SK-N-SH (cell line): ENCODE data around the gene MUCL1. TPM values are rescaled to one million over a fixed set of nuclear protein-coding genes. Genes with fewer than 3 reads are reported as not detected.

Experiments
- CTCF ChIA-PET: fragments of 300-600, 350-600 bp; formaldehyde crosslinking; extraction: SDS; loops from one replicate; lab custom pipeline; 2021; lab: Yijun Ruan, JAX
- POLR2A ChIA-PET: fragments of 350-600 bp; sonication (Branson Sonifier 250); formaldehyde crosslinking; extraction: SDS; loops from one replicate; lab custom pipeline; 2020; ENCODE audit warnings: antibody characterized with exemption, inconsistent platforms; lab: Yijun Ruan, JAX
- DNase-seq: peaks from one replicate; pipeline ENCODE4 v3.0.0; 2012
- H2AFZ ChIP-seq: fragments of 200-600 bp; sonication (generic); 2 replicates; pipeline ENCODE4 v1.8.1; 2016; ENCODE audit warnings: antibody characterized with exemption, mild to moderate bottlenecking, low read depth
- H3F3A ChIP-seq: fragments of 200-600 bp; sonication (generic); replicated peaks from 2 replicates; pipeline ENCODE3; 2016; ENCODE audit warnings: antibody characterized with exemption, mild to moderate bottlenecking; ENCODE audit not compliant: insufficient read depth
- H3K27ac ChIP-seq, 2 experiments: fragments of 200-500 bp in 1 of 2; fragments of 200-600 bp in 1 of 2; sonication (Bioruptor generic) in 1 of 2; sonication (generic), shearing (Covaris generic) in 1 of 2; 2 replicates each; pipeline versions ENCODE4 v1.5.1 to v1.6.1; 2014 to 2016; ENCODE audit warnings: low read depth in 2 of 2, inconsistent platforms in 1 of 2, low read length in 1 of 2, mild to moderate bottlenecking in 1 of 2, mixed read lengths in 1 of 2
- H3K27me3 ChIP-seq: fragments of 200-600 bp; sonication (generic), shearing (Covaris generic); 2 replicates; pipeline ENCODE4 v1.6.1; 2016; ENCODE audit warnings: mixed run types; ENCODE audit not compliant: insufficient read depth
- H3K36me3 ChIP-seq, 2 experiments: fragments of 200-500 bp in 1 of 2; fragments of 200-600 bp in 1 of 2; sonication (Bioruptor generic) in 1 of 2; sonication (generic) in 1 of 2; replicated peaks in 1 of 2; 2 replicates each; pipeline versions ENCODE3 to v1.5.1; 2014 to 2016; ENCODE audit warnings: low read length in 1 of 2, mild to moderate bottlenecking in 1 of 2; ENCODE audit not compliant: insufficient read depth in 2 of 2, control insufficient read depth in 1 of 2
- H3K4me1 ChIP-seq, 2 experiments: fragments of 200-500 bp in 1 of 2; fragments of 200-600 bp in 1 of 2; sonication (Bioruptor generic) in 1 of 2; sonication (generic), shearing (Covaris generic) in 1 of 2; 2 replicates each; pipeline versions ENCODE4 v1.5.1 to v1.6.1; 2014 to 2016; ENCODE audit warnings: low read depth in 1 of 2, low read length in 1 of 2, mixed run types in 1 of 2; ENCODE audit not compliant: insufficient read depth in 2 of 2, control insufficient read depth in 1 of 2
- H3K4me2 ChIP-seq: fragments of 200-600 bp; sonication (generic), shearing (Covaris generic); 2 replicates; pipeline ENCODE4 v1.6.1; 2017; ENCODE audit warnings: mixed run types
- H3K4me3 ChIP-seq, 2 experiments: fragments of 200-500 bp in 1 of 2; fragments of 200-600 bp in 1 of 2; sonication (Bioruptor generic) in 1 of 2; sonication (generic), shearing (Covaris generic) in 1 of 2; 2 replicates each; pipeline versions ENCODE4 v1.5.1 to v1.8.1; 2014 to 2016; ENCODE audit warnings: low read depth in 2 of 2, inconsistent platforms in 1 of 2, low read length in 1 of 2, mild to moderate bottlenecking in 1 of 2, mixed read lengths in 1 of 2, moderate library complexity in 1 of 2
- H3K79me2 ChIP-seq: fragments of 200-600 bp; sonication (generic); 2 replicates; pipeline ENCODE4 v1.8.1; 2017; ENCODE audit warnings: mild to moderate bottlenecking; ENCODE audit not compliant: insufficient read depth
- H3K9ac ChIP-seq: fragments of 200-600 bp; sonication (generic); 2 replicates; pipeline ENCODE4 v1.6.1; 2017; ENCODE audit warnings: mixed run types
- H3K9me2 ChIP-seq: fragments of 200-600 bp; sonication (generic); 2 replicates; pipeline ENCODE4 v1.6.1; 2017; ENCODE audit warnings: mixed run types
- H3K9me3 ChIP-seq: fragments of 200-600 bp; sonication (generic); 2 replicates; pipeline ENCODE4 v1.6.1; 2017; ENCODE audit warnings: mixed run types, mild to moderate bottlenecking, moderate library complexity
- H4K20me1 ChIP-seq: fragments of 200-600 bp; sonication (generic); 2 replicates; pipeline ENCODE4 v1.6.1; 2017; ENCODE audit warnings: mild to moderate bottlenecking, mixed run types; ENCODE audit not compliant: insufficient read depth
- CHD2 ChIP-seq: fragments of 150-350 bp; IDR thresholded peaks from 2 replicates; pipeline ENCODE4 v1.6.1; 2018; ENCODE audit warnings: low read length; ENCODE audit not compliant: partially characterized antibody
- FOSL2 ChIP-seq: IDR thresholded peaks from 2 replicates; pipeline ENCODE4 v1.4.0; 2012; ENCODE audit warnings: low read depth, mild to moderate bottlenecking, moderate library complexity, borderline replicate concordance
- FOXJ3 ChIP-seq: sonication (generic); formaldehyde crosslinking; IDR thresholded peaks from 2 replicates; pipeline ENCODE4 v1.5.1; 2020; ENCODE audit warnings: mild to moderate bottlenecking, missing genetic modification reagents
- FOXM1 ChIP-seq: IDR thresholded peaks from 2 replicates; pipeline ENCODE4 v1.4.0; 2012; ENCODE audit warnings: low read depth, mild to moderate bottlenecking
- GABPA ChIP-seq: IDR thresholded peaks from 2 replicates; pipeline ENCODE4 v1.4.0; 2012; ENCODE audit warnings: low read depth, mild to moderate bottlenecking
- MEF2A ChIP-seq: IDR thresholded peaks from 2 replicates; pipeline ENCODE4 v1.4.0; 2012; ENCODE audit warnings: low read depth, borderline replicate concordance
- NRF1 ChIP-seq: IDR thresholded peaks from 2 replicates; pipeline ENCODE4 v1.6.1; 2012; ENCODE audit warnings: low read depth, mild to moderate bottlenecking, low read length
- POLR2AphosphoS5 ChIP-seq: IDR thresholded peaks from 2 replicates; pipeline ENCODE4 v1.6.1; 2012; ENCODE audit warnings: low read depth, low read length
- USF2 ChIP-seq: fragments of 150-350 bp; IDR thresholded peaks from 2 replicates; pipeline ENCODE4 v1.6.1; 2017; ENCODE audit warnings: antibody characterized with exemption, low read length, low read depth, borderline replicate concordance
- ZBTB33 ChIP-seq: IDR thresholded peaks from 2 replicates; pipeline ENCODE4 v1.4.0; 2012; ENCODE audit warnings: low read depth, borderline replicate concordance
- WGBS: methylation state at CpG from one replicate; pipeline ENCODE4 v1.1.6; 2017; ENCODE audit warnings: low lambda C conversion rate; 5-methylcytosine and 5-hydroxymethylcytosine counted together
- polyA plus RNA-seq, 3 experiments: library from polyadenylated mRNA; depleted of rRNA; stranded (reverse); fragments of >200 nt; gene quantifications; 2 replicates each; pipeline ENCODE4 v1.2.3, GENCODE V29; 2012

The MUCL1 gene
- polyA plus RNA-seq, 1 of the 3 experiments (the other 2 are of a cell fraction), result not detected

- Histone ChIP-seq H3K27me3 (no peaks in the 10 kb centered on the region), H3K9me2 (no peaks in the 10 kb centered on the region), H3K9ac (no peak overlapping the region)
Observed at GRCh38 chr12:54857406-54857805, 3.1 kb downstream of the MUCL1 start.

GRCh38 chr12:54858562-54858961, 4.2 kb downstream of the MUCL1 start:
- no peak overlapping the region for H3K9ac ChIP-seq
- H2AFZ ChIP-seq, result no peak overlapping the region
- ChIA-PET CTCF (no interaction called here), POLR2A (no interaction called here)
- TF ChIP-seq FOXJ3 (CRISPR knock-in tag) (no peak), ZBTB33 (no peak), FOSL2 (no peak), USF2 (no peak)
- H3K27ac ChIP-seq, result no peak overlapping the region
- no peak for DNase-seq
- H3K4me1 ChIP-seq, result no peaks in the 10 kb centered on the region
- H3K4me3 ChIP-seq, result no peak overlapping the region
- WGBS, result 0% methylated on average over 1 of the region's 1 CpG
- H3K79me2 ChIP-seq, result no peaks in the 10 kb centered on the region
- H3K9me3 ChIP-seq, result no peaks in the 10 kb centered on the region
- H3F3A ChIP-seq, result no peaks in the 10 kb centered on the region
- H3K9me2 ChIP-seq, result no peaks in the 10 kb centered on the region
- no peaks in the 10 kb centered on the region for H4K20me1 ChIP-seq
- no peaks in the 10 kb centered on the region for H3K27me3 ChIP-seq
- H3K36me3 ChIP-seq, result no peaks in the 10 kb centered on the region
- no peak overlapping the region for H3K4me2 ChIP-seq

More at GRCh38 chr12:54857406-54857805, 3.1 kb downstream of the MUCL1 start:
- no peak overlapping the region for H3K27ac ChIP-seq
- H3K36me3 ChIP-seq, result no peaks in the 10 kb centered on the region
- H3K4me3 ChIP-seq, result no peak overlapping the region
- no peaks in the 10 kb centered on the region for H4K20me1 ChIP-seq
- H3K4me1 ChIP-seq, result no peaks in the 10 kb centered on the region
- ChIA-PET POLR2A (no interaction called here), CTCF (no interaction called here)
- no peak for DNase-seq
- no peak for TF ChIP-seq MEF2A
- no peak for TF ChIP-seq FOXM1
- TF ChIP-seq NRF1, result no peak
- H3K79me2 ChIP-seq, result no peaks in the 10 kb centered on the region
- no peak overlapping the region for H3K4me2 ChIP-seq
- no peaks in the 10 kb centered on the region for H3K9me3 ChIP-seq
- 12% methylated on average over 2 of the region's 2 CpGs for WGBS
- no peak overlapping the region for H2AFZ ChIP-seq
- H3F3A ChIP-seq, result no peaks in the 10 kb centered on the region

- Histone ChIP-seq H3K4me2 (no peak overlapping the region), H3K27me3 (no peaks in the 10 kb centered on the region), H3K4me3 (no peak overlapping the region), H3K36me3 (no peaks in the 10 kb centered on the region), H3K9me2 (no peaks in the 10 kb centered on the region), H3K9me3 (no peaks in the 10 kb centered on the region), H3K4me1 (no peaks in the 10 kb centered on the region), H3F3A (no peaks in the 10 kb centered on the region), H2AFZ (no peak overlapping the region)
- POLR2A ChIA-PET, result no interaction called here
- WGBS, result 3% methylated on average over 4 of the region's 4 CpGs
- TF ChIP-seq POLR2AphosphoS5 (no peak), CHD2 (no peak), GABPA (no peak)
- TF ChIP-seq, all 33 proteins: peak for 0
- Histone ChIP-seq H4K20me1 (no peaks in the 10 kb centered on the region), H3K27ac (no peak overlapping the region), H3K9ac (no peak overlapping the region), H3K79me2 (no peaks in the 10 kb centered on the region)
- CTCF ChIA-PET, result no interaction called here
- no peak for DNase-seq
Observed at GRCh38 chr12:54859502-54859901, 5.2 kb downstream of the MUCL1 start.
